CD4-positive, alpha-beta memory T cell (primary cell): Measurements from ENCODE around the gene CFAP58. TPM values are rescaled to one million over a fixed set of nuclear protein-coding genes. Genes with fewer than 3 reads are reported as not detected.

Source experiments
- polyA plus RNA-seq, 2 donors: library from polyadenylated mRNA; unstranded; fragments of 300-500 nt; fragmentation: Illumina TruSeq; gene quantifications; one replicate each; pipeline ENCODE4 v1.2.3, GENCODE V29; 2021
- total RNA-seq, 2 experiments: library from RNA; stranded (reverse); gene quantifications; one replicate each; pipeline ENCODE4 v1.2.3, GENCODE V29; 2021

The CFAP58 gene
- total and polyA plus RNA-seq, 4 experiments from 2014 or later, result not detected

Other genes with a start within 250 kb of the CFAP58 start
- 10 to 100 TPM; 12.2 to 12.4 TPM for gene SFR1, start 231.7 kb upstream of the CFAP58 start, total RNA-seq
- gene SFR1, start 231.7 kb upstream of the CFAP58 start, polyA plus RNA-seq, result 10 to 100 TPM; 10.0 to 15.8 TPM
- gene CFAP43, start 121.5 kb upstream of the CFAP58 start, total RNA-seq, result not detected
- gene CFAP43, start 121.5 kb upstream of the CFAP58 start, polyA plus RNA-seq, result not detected
- 10 to 100 TPM; 52.8 to 54.7 TPM for gene GSTO1, start 98.9 kb upstream of the CFAP58 start, total RNA-seq
- 100 to 1,000 TPM; 154 to 207 TPM for gene GSTO1, start 98.9 kb upstream of the CFAP58 start, polyA plus RNA-seq
- gene GSTO2, start 84.6 kb upstream of the CFAP58 start, total RNA-seq, result 1 to 10 TPM; 1.6 to 2.3 TPM
- gene GSTO2, start 84.6 kb upstream of the CFAP58 start, polyA plus RNA-seq, result 1 to 10 TPM in 1 of 2 donors, under 1 TPM in 1; 0.94 to 1.2 TPM
- gene ITPRIP, start 15.4 kb upstream of the CFAP58 start, total RNA-seq, result 10 to 100 TPM; 15.6 to 15.7 TPM
- gene ITPRIP, start 15.4 kb upstream of the CFAP58 start, polyA plus RNA-seq, result 10 to 100 TPM; 10.3 to 12.8 TPM